Spleen (tissue), 11 donors: ENCODE results near the gene MAPK4. TPM values are rescaled to one million over a fixed set of nuclear protein-coding genes. Genes with fewer than 3 reads are reported as not detected.
"Not testable (repeated sequence)": the region's sequence is repeated elsewhere in the genome, so short reads cannot be mapped to it uniquely, and the experiment has no call there.

Experiments used
- DNase-seq: peaks from one replicate; pipeline ENCODE4 v3.0.0-alpha.2; 2020
- H3K27ac ChIP-seq, 8 donors: fragments of 200-600 bp; sonication (generic) in 7 of 8; 1 replicate in 4 of 8; 2 replicates in 4 of 8; pipeline versions ENCODE4 v1.5.0 to v1.8.0; 2016 to 2021; ENCODE audit warnings: inconsistent platforms in 4 of 8, mild to moderate bottlenecking in 4 of 8, moderate library complexity in 1 of 8
- H3K27me3 ChIP-seq, 7 donors: fragments of 200-600 bp; sonication (generic) in 6 of 7; replicated peaks in 1 of 7; 1 replicate in 4 of 7; 2 replicates in 3 of 7; pipeline versions ENCODE4 v1.5.0 to v1.8.0; 2016 to 2021; ENCODE audit warnings: inconsistent platforms in 3 of 7, mild to moderate bottlenecking in 1 of 7
- H3K36me3 ChIP-seq, 6 donors: fragments of 200-600 bp; sonication (generic) in 5 of 6; 1 replicate in 4 of 6; 2 replicates in 2 of 6; pipeline versions ENCODE4 v1.5.0 to v1.8.0; 2016 to 2021; ENCODE audit warnings: inconsistent platforms in 2 of 6
- H3K4me1 ChIP-seq, 6 donors: fragments of 200-600 bp; sonication (generic) in 5 of 6; 1 replicate in 3 of 6; 2 replicates in 3 of 6; pipeline versions ENCODE4 v1.5.0 to v1.8.0; 2016 to 2021; ENCODE audit warnings: inconsistent platforms in 3 of 6
- H3K4me3 ChIP-seq, 8 donors: fragments of 200-600 bp; sonication (generic) in 7 of 8; 1 replicate in 4 of 8; 2 replicates in 4 of 8; pipeline versions ENCODE4 v1.5.0 to v1.8.0; 2016 to 2021; ENCODE audit warnings: inconsistent platforms in 4 of 8, mild to moderate bottlenecking in 4 of 8, moderate library complexity in 2 of 8
- H3K9me3 ChIP-seq, 8 donors: fragments of 200-600 bp; sonication (generic) in 7 of 8; 1 replicate in 4 of 8; 2 replicates in 4 of 8; pipeline versions ENCODE4 v1.5.0 to v1.8.0; 2016 to 2021; ENCODE audit warnings: inconsistent platforms in 4 of 8
- CTCF ChIP-seq, 11 experiments: fragments of 200-600 bp in 7 of 11; fragments of 450-650 bp in 4 of 11; sonication (generic) in 4 of 11; IDR thresholded peaks in 8 of 11; conservative IDR thresholded peaks in 3 of 11; 1 replicate in 7 of 11; 2 replicates in 4 of 11; pipeline versions ENCODE4 v1.4.0 to v1.8.0; 2016 to 2021; ENCODE audit warnings: antibody characterized with exemption in 11 of 11, inconsistent platforms in 4 of 11, mild to moderate bottlenecking in 1 of 11
- POLR2A ChIP-seq, 3 donors: fragments of 450-650 bp; IDR thresholded peaks; one replicate each; pipeline ENCODE4 v1.5.1; 2017; ENCODE audit warnings: antibody characterized with exemption in 3 of 3, mild to moderate bottlenecking in 1 of 3
- POLR2AphosphoS5 ChIP-seq, 3 donors: sonication (generic); formaldehyde crosslinking; IDR thresholded peaks; one replicate each; pipeline ENCODE4 v1.5.1; 2017; ENCODE audit warnings: antibody characterized with exemption in 3 of 3
- WGBS, 5 donors: extraction: QIAGEN DNeasy Blood & Tissue Kit in 3 of 5; methylation state at CpG; one replicate each; pipeline versions ENCODE4 v1.1.5 to v1.1.7; 2013 to 2018; 5-methylcytosine and 5-hydroxymethylcytosine counted together
- intact Hi-C: fragments of 100-400 bp; cut with DNase I; formaldehyde crosslinking; loops from one replicate; pipeline ENCODE4 v1.15.0; 2023; ENCODE audit warnings: low total_unique reads
- polyA plus RNA-seq, 3 donors: library from polyadenylated mRNA; stranded (reverse); fragments of 200-250 nt; gene quantifications; one replicate each; pipeline ENCODE4 v1.2.1, GENCODE V29; 2013
- total RNA-seq, 7 donors: library from RNA; depleted of rRNA in 3 of 7; stranded (reverse); fragments of >200 nt in 3 of 7; fragmentation: NEBNext Ultra II Directional in 4 of 7; extraction: Animal tissue kit (Norgen Biotek cat#: 25700) in 4 of 7; gene quantifications; one replicate each; pipeline versions ENCODE4 v1.1.0 to v1.2.1, GENCODE V29; 2016 to 2021
- donor health status: healthy with polysubstance abuse.
- donor health status: DM: no; HTN: no; CAD: no; lungs with moderate emphysema.
- donor health status: DM: no; HTN: no; CAD: no.
- donor health status: Bipolar disorder and iron deficiency.
- donor health status: healthy.
- donor health status: DM: no; HTN: no; CAD: no.
- donor health status: DM: yes; HTN: yes; CAD: no.

MAPK4 gene
- total and polyA plus RNA-seq, 10 donors, result 0.02 to 0.29 (median 0.20) TPM; not detected in 4

- 81 to 90% (median 86%) methylated on average over 3 of the region's 3 CpGs for WGBS, 5 donors
- Histone ChIP-seq H3K4me3 (no peak overlapping the region), H3K27me3 (peaks cover 0 to 24% (median 0%) of the 10 kb centered on the region in 7 donors), H3K27ac (no peak overlapping the region), H3K9me3 (peaks cover 0 to 17% (median 11%) of the 10 kb centered on the region in 8 donors), H3K36me3 (no peaks in the 10 kb centered on the region), H3K4me1 (no peaks in the 10 kb centered on the region)
- intact Hi-C loops, result no loop called here
- TF ChIP-seq POLR2AphosphoS5 (IDR thresholded peaks at IDR 0.05), result no peak
- TF ChIP-seq CTCF (IDR thresholded peaks at IDR 0.05 in 8 of 11, conservative IDR thresholded peaks at IDR 0.05 in 3 of 11), result no peak
- no peak for DNase-seq
These were observed 32.1 kb upstream of the MAPK4 start for GRCh38 chr18:50527636-50528307.

- Histone ChIP-seq H3K4me3 (no peak overlapping the region), H3K27ac (no peak overlapping the region), H3K4me1 (no peaks in the 10 kb centered on the region), H3K36me3 (no peaks in the 10 kb centered on the region), H3K9me3 (peaks cover 5 to 27% (median 21%) of the 10 kb centered on the region in 8 donors), H3K27me3 (peaks cover 0 to 18% (median 0%) of the 10 kb centered on the region in 7 donors)
- 83 to 94% (median 93%) methylated on average over 5 of the region's 5 CpGs for WGBS, 5 donors
- TF ChIP-seq CTCF (IDR thresholded peaks at IDR 0.05 in 8 of 11, conservative IDR thresholded peaks at IDR 0.05 in 3 of 11) (no peak), POLR2A (IDR thresholded peaks at IDR 0.05) (no peak)
- intact Hi-C loops, result no loop called here
- DNase-seq, result no peak
These were observed 31.1 kb upstream of the MAPK4 start for GRCh38 chr18:50528806-50529205.

DNA sequence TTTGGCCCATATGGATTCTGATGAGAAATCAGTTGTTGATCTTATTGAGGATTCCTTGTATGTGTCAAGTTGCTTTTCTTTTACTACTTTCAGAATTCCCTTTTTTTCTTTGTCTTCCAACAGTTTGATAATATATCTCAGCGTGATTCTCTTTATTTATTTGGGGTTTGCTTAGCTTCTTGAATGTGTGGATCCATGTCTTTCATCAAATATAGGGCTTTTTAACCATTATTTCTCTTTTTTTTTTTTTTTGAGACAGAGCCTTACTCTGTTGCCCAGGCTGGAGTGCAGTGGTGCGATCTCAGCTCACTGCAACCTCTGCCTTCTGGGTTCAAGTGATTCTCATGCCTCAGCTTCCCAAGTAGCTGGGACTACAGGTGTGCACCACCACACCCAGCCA, 26.1 kb upstream of the MAPK4 start:
- Histone ChIP-seq H3K27me3 (peaks cover 0 to 10% (median 0%) of the 10 kb centered on the region in 7 donors), H3K9me3 (peaks cover 5 to 38% (median 32%) of the 10 kb centered on the region in 8 donors)
- intact Hi-C loops, DNase-seq, H3K36me3 ChIP-seq, H3K27ac ChIP-seq, H3K4me3 ChIP-seq, H3K4me1 ChIP-seq: not testable (repeated sequence)
- 74 to 95% (median 80%) methylated on average over 2 of the region's 2 CpGs for WGBS, 5 donors

DNA sequence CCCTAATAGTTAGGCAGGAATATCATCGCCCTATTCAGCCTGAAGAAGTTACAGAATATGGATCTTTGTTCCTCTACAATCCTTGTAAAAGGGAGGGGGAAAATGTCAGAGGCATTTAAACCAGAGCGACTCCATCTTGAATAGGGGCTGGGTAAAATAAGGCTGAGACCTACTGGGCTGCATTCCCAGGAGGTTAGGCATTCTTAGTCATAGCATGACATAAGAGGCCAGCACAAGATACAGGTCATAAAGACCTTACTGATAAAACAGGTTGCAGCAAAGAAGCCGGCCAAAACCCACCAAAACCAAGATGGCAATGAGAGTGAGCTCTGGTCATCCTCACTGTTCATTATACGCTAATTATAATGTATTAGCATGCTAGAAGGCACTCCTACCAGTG, 15.4 kb upstream of the MAPK4 start:
- WGBS, 5 donors, result 81 to 92% (median 88%) methylated on average over 4 of the region's 4 CpGs
- H3K27ac ChIP-seq, H3K9me3 ChIP-seq, H3K4me3 ChIP-seq, DNase-seq, H3K36me3 ChIP-seq, intact Hi-C loops, H3K4me1 ChIP-seq: not testable (repeated sequence)
- peaks cover 0 to 11% (median 0%) of the 10 kb centered on the region in 7 donors for H3K27me3 ChIP-seq

- TF ChIP-seq POLR2AphosphoS5 (IDR thresholded peaks at IDR 0.05) (no peak), CTCF (IDR thresholded peaks at IDR 0.05 in 8 of 11, conservative IDR thresholded peaks at IDR 0.05 in 3 of 11) (no peak)
- WGBS, 5 donors, result 84 to 92% (median 87%) methylated on average over 16 to 19 of the region's 19 CpGs
- intact Hi-C loops, result no loop called here
- no peaks in the 10 kb centered on the region for H3K4me1 ChIP-seq
- H3K27me3 ChIP-seq, result peaks cover 0 to 16% (median 0%) of the 10 kb centered on the region in 7 donors
- H3K9me3 ChIP-seq, result peaks cover 0 to 9% (median 2%) of the 10 kb centered on the region in 8 donors
- H3K36me3 ChIP-seq, result no peaks in the 10 kb centered on the region
- no peak overlapping the region for H3K4me3 ChIP-seq
- no peak for DNase-seq
- no peak overlapping the region for H3K27ac ChIP-seq
These were observed 14.0 kb upstream of the MAPK4 start for GRCh38 chr18:50545936-50546335.
